ENCODE results near the gene CKAP2L.

GRCh38 chr2:112809112-112809511 lies 44.7 kb upstream of the CKAP2L start:
- TF ChIP-seq EZH2 (IDR thresholded peaks at IDR 0.05; ENCODE audit: low read length, missing control alignments) = no peak
- TF ChIP-seq CTCF (conservative IDR thresholded peaks at IDR 0.05 in 1 of 2, IDR thresholded peaks at IDR 0.05 in 1 of 2; ENCODE audit: low read depth in 1 of 2, low read length in 2 of 2) = no peak
